ENCODE results near the gene SMIM8.
"Not testable (repeated sequence)": the region's sequence is repeated elsewhere in the genome, so short reads cannot be mapped to it uniquely, and the experiment has no call there.

Gene SMIM8

GRCh38 chr6:87308970-87309369 is 13.4 kb upstream of the SMIM8 start:
- no peak for TF ChIP-seq CTCF (IDR thresholded peaks at IDR 0.05; ENCODE audit: insufficient read depth, low read depth, low read length, missing control alignments)
- DNase-seq (ENCODE audit: low read depth): peak; percentile 57
- no peak overlapping the region for H3K4me3 ChIP-seq (ENCODE audit: low read length)

- no peak overlapping the region for H3K4me3 ChIP-seq (ENCODE audit: low read length)
- no peak for DNase-seq (ENCODE audit: low read depth)
- no peak for TF ChIP-seq CTCF (IDR thresholded peaks at IDR 0.05; ENCODE audit: insufficient read depth, low read depth, low read length, missing control alignments)
Measured at GRCh38 chr6:87312860-87313259, 9.5 kb upstream of the SMIM8 start.

GRCh38 chr6:87315071-87315470 is 7.3 kb upstream of the SMIM8 start:
- no peak for DNase-seq (ENCODE audit: low read depth)
- no peak overlapping the region for H3K4me3 ChIP-seq (ENCODE audit: low read length)
- TF ChIP-seq CTCF (IDR thresholded peaks at IDR 0.05; ENCODE audit: insufficient read depth, low read depth, low read length, missing control alignments): no peak

- no peak for TF ChIP-seq CTCF (IDR thresholded peaks at IDR 0.05; ENCODE audit: insufficient read depth, low read depth, low read length, missing control alignments)
- no peak overlapping the region for H3K4me3 ChIP-seq (ENCODE audit: low read length)
- no peak for DNase-seq (ENCODE audit: low read depth)
Measured at GRCh38 chr6:87319271-87319987, 3.0 kb upstream of the SMIM8 start.

GRCh38 chr6:87323880-87324279 is 1.5 kb downstream of the SMIM8 start:
- H3K4me3 ChIP-seq (ENCODE audit: low read length); DNase-seq (ENCODE audit: low read depth): not testable (repeated sequence)

GRCh38 chr6:87330961-87331360 is 8.6 kb downstream of the SMIM8 start:
- no peak overlapping the region for H3K4me3 ChIP-seq (ENCODE audit: low read length)
- no peak for TF ChIP-seq CTCF (IDR thresholded peaks at IDR 0.05; ENCODE audit: insufficient read depth, low read depth, low read length, missing control alignments)
- DNase-seq (ENCODE audit: low read depth): no peak

GRCh38 chr6:87333033-87333432 is 10.6 kb downstream of the SMIM8 start:
- no peak overlapping the region for H3K4me3 ChIP-seq (ENCODE audit: low read length)
- no peak for TF ChIP-seq CTCF (IDR thresholded peaks at IDR 0.05; ENCODE audit: insufficient read depth, low read depth, low read length, missing control alignments)
- no peak for DNase-seq (ENCODE audit: low read depth)

Data from epithelial cell of esophagus (primary cell).